ENCODE results near the gene NOS1AP.

The NOS1AP gene

DNA sequence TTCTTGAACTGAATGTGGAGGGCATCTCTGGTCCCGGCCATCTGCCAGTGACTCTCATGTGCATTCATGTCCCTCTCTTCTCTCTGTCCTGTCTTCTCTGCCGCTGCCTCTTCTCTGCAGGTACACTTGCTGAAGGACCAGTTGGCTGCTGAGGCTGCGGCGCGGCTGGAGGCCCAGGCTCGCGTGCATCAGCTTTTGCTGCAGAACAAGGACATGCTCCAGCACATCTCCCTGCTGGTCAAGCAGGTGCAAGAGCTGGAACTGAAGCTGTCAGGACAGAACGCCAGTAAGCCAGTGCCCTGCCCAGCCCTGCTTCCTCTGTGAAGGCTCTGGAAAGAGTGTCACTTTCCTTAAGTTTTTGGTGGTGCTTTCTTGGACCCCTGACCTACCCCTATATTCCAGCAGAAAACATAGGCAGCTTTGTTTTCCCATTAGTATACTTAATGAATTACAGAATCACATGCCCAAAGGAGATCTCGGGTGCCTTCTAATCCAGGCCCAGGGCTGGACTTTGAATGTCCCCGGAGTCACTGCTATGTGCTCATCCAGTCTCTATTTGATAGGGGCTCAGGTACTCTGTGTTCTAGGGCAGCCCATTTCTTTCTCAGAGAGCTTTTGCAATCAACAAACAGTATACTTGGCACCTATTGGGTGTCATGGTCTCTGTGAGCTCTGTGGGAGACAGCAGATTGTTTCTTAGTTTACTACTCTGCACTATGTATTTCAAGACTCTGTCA is 296.0 kb downstream of the NOS1AP start:
- no peak for DNase-seq (ENCODE audit: low read depth, low spot score)

GRCh38 chr1:162366149-162366548 is 296.7 kb downstream of the NOS1AP start:
- no peak for DNase-seq (ENCODE audit: low read depth, low spot score)

DNA sequence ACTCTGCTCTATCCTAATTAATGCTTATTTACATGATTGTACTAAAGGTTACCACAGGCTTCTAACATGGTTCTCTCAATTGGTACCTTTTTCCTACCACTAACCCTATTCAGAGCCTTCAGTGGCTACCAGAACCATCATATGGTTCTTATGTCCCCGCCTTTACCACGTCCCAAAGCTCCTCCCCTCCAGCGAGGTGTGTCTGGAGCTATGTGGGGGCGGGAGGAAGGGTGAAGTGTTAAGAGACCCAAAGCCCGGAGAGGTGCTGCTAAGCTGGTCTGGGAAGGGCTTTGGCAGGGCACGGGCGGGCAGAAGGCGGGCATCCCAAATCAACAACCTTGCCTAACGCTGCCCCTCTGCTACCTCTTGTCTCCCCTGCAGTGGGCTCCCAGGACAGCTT is 297.2 kb downstream of the NOS1AP start:
- DNase-seq (ENCODE audit: low read depth, low spot score) = no peak

- no peak for DNase-seq (ENCODE audit: low read depth, low spot score)
These were observed 297.6 kb downstream of the NOS1AP start for GRCh38 chr1:162367073-162367472.

DNA sequence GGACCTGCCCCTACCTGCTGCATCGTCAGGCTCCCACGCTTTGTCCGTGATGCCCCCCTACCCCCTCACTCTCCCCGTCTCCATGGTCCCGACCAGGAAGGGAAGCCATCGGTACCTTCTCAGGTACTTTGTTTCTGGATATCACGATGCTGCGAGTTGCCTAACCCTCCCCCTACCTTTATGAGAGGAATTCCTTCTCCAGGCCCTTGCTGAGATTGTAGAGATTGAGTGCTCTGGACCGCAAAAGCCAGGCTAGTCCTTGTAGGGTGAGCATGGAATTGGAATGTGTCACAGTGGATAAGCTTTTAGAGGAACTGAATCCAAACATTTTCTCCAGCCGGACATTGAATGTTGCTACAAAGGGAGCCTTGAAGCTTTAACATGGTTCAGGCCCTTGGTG is 298.3 kb downstream of the NOS1AP start:
- no peak for DNase-seq (ENCODE audit: low read depth, low spot score)

DNA sequence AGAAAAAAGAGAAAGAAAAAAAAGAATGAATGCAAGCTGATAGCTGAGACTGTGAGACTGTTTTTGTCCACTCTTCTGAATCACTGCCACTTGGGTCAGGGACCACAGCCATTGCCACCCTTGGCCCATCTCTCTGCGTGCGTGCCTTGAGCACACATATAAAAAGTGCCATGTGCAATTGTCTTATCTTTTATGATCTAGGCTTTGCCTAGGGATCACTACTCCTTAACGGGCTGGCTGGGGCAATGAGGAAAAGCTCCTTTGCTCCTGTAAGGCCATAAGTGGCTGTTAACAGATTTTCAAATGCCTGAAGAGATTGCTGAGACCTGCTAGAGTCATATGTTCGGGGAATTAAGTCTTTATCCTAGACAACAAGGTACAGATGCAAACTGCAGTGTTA is 299.0 kb downstream of the NOS1AP start:
- DNase-seq (ENCODE audit: low read depth, low spot score) = no peak

DNA sequence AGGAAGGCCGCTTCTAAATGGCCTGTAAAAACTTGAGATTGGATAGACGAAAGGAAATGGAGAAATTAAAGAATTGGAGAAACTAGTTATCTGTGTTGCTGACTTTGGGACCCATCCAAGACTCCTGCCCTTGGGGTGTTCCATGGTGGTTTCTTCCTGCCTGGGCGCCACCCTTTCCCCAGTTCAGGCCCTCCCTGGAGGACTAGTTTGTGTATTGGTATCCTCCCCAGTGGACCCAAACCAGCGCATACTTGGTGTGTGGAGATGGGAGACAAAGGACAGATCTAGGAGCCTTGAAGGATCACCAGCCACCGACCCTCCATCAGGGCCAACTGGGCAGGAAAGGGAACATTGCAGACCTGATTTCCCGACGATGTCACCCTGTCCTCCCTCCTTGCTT is 300.1 kb downstream of the NOS1AP start:
- no peak for DNase-seq (ENCODE audit: low read depth, low spot score)

DNA sequence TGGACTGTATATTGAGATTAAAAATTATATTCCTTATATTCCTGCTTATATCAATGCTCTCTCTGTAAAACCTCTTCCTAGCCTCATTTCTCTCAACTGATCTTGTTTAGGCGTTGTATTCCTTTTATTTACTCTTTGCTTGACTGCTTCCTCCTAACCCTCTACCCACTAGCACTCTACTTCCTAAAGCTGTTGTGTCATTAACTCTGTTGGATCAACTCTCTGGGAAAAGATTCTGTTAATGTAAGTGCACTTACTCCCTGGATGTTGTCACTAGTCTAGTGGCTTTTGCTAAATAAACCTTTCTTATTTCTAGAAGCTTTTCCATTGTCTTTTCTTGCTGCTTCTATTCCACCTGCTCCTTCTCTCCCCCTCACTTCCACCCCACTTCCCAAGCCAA is 300.7 kb downstream of the NOS1AP start:
- no peak for DNase-seq (ENCODE audit: low read depth, low spot score)

DNA sequence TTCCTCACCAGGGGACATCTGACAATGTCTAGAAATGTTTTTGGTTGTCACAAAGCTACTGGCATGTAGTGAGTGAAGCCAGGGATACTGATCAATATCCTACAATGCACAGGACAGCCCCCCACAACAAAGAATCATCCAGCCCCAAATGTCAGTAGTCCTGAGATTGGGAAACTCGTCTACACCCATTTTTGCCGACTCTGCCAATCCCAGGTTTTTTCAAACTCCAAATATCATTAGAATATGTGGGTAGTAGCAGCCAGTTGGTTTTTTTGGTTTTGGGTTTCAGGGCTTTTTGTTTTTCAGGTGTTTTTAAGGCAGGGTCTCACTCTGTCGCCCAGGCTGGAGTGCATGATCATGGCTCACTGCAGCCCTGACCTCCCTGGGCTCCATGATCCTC is 301.2 kb downstream of the NOS1AP start:
- no peak for DNase-seq (ENCODE audit: low read depth, low spot score)

DNA sequence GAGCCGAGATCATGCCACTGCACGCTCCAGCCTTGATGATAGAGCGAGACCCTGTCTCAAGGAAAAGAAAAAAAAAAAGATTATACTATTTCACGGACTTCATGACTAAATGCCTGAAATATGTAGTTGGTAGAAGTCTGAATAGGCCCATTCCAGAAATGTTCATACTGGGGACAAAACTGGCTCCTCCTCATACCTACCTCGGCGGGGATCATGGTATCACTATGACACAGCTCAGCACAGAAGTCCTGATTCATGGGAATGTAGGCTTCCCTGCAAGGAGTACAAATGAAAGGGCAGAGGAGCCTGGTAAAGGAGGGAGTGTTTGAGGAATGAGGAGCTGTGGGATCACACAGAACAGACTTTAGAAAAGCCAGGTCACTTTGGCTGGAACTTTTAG is 302.1 kb downstream of the NOS1AP start:
- DNase-seq (ENCODE audit: low read depth, low spot score) = no peak

GRCh38 chr1:162372159-162373071 is 302.9 kb downstream of the NOS1AP start:
- no peak for DNase-seq (ENCODE audit: low read depth, low spot score)

DNA sequence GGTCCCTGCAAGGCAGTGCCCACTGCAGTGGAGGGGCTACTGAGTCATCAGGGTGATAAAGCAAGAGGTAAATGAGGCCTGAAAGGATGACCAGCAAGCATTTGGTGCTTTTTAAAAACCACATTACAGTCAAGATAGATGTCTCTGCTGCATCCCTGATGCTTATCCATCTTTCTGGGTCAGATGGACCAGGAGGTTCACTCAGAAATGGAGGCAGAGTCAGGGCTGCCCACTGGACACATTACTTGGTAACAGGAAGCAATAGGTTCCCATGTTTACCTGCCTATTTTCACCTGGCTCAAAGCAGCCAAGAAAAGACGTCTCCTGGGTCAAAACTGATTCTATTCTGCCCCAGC is 303.6 kb downstream of the NOS1AP start:
- no peak for DNase-seq (ENCODE audit: low read depth, low spot score)

DNA sequence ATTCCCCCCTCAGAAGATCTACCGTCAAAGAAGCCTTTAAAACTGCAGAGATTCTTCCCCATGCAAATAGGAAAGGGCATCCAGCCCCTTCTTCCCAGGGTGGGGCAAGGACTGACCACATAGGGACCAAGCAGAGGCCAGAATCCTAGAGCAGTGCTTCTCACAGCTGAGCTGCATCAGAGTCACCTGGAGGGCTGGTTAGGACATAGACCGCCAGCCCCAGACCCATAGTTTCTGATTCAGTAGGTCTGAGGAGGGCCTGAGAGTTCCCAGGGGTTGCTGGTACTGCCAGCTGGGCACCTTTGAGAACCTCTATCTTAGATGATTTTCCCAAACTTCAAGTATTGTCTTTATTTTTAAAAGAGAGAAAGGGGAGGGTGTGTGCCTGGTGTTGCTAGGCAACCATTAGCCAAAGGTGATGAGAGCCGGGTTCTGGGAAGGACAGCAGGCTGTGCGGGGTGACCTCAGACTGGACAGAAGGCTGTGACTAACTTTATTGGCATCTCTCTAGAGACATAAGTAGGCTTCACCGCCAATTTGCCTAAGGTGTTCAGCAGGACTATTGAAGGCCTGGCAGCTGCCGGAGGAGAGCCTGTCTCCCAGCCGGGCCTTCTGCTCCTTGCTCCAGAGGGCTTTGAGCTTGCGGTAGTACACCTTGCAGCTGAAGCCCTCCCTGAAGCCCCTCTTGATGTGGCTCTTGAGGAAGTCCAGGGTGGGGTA is 304.2 kb downstream of the NOS1AP start:
- DNase-seq (ENCODE audit: low read depth, low spot score) = peak; percentile 57

DNA sequence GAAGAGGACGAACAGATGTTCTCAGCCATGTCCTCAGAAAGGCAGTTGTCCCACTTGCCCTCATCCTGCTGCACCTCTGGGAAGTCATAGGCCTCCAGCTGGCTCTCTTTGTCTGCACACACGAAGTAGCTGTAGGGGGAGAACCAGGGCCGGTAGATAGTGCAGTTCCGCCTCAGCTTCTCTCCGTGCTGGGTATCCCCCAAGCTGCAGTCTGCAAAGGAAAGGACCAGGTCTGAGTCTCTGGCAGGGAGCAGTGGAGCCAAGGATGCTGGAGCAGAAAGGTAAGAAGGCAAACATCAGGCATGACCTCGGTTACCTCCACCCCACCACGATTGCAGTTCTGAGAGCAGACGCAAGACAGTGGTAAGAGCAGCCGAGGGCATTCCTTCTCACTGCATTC is 304.9 kb downstream of the NOS1AP start:
- no peak for DNase-seq (ENCODE audit: low read depth, low spot score)

GRCh38 chr1:162375463-162375862 is 306.0 kb downstream of the NOS1AP start:
- DNase-seq (ENCODE audit: low read depth, low spot score) = no peak

GRCh38 chr1:162376691-162377090 is 307.2 kb downstream of the NOS1AP start, which contains the start of gene SPATA46:
TSS of gene SPATA46 (minus strand) at chr1:162376854. CDS start at chr1:162376790, 64 bp downstream.
- DNase-seq (ENCODE audit: low read depth, low spot score) = no peak

DNA sequence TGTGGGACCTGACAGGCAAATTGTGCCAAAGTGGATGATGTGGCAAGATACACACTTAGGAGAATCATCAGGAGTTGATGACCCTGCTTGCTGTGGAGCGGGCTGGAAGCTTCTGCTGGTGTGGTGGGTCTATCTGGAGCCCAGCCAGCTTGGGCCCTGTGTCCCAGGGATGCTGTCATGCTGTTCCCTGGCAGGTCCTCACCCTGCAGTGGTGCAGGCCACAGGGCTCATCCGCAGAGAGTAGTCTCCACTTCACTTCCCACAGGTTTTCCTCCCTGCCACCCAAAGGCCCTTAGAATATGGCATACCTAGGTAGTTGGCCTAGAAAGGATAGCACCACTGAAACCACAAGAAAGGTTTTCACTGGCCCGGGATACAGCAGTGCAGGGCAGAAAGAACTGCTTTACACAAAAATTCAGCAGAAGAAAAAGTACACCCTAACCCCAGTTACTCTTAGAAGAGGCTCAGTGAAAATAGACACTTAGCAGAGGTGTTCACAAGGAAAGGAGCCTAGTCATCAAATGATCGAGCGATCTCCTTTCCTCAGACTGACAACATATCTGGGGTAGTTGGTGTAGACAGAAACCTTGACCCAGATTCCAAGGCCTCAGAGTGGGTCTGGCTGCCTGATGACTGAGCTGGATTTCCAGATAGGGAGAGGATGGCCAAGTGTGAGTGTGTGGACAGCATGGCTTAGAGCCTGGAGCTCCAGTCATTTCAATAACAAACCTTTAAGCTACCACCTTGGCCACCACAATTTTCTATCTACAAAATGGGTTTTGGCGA is 310.8 kb downstream of the NOS1AP start:
- no peak for DNase-seq (ENCODE audit: low read depth, low spot score)

DNA sequence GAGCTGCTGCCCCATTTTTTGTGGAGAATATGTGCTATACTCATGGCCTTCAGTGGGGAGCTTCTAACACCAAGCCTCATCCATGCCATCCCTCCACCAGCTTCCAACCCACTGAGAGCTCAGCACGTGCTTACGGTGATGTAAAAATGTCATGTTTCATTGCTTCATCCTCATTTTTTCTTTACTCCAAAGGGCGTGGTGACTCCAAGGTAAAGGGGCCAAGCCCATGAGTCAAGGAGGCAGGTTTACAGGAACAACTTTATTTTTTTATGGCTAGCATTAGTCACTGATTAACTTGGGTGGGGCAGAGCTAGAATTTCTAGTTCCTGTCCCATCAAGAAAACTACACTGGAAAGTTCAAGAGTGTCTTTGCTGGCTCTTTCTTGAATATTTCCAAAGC is 311.9 kb downstream of the NOS1AP start, which contains the start of gene C1orf226:
Gene C1orf226 (plus strand): TSS at position 346 of the 400 bp plus-strand sequence. CDS start 174 bp downstream, outside the sequence.
- DNase-seq (ENCODE audit: low read depth, low spot score) = no peak

DNA sequence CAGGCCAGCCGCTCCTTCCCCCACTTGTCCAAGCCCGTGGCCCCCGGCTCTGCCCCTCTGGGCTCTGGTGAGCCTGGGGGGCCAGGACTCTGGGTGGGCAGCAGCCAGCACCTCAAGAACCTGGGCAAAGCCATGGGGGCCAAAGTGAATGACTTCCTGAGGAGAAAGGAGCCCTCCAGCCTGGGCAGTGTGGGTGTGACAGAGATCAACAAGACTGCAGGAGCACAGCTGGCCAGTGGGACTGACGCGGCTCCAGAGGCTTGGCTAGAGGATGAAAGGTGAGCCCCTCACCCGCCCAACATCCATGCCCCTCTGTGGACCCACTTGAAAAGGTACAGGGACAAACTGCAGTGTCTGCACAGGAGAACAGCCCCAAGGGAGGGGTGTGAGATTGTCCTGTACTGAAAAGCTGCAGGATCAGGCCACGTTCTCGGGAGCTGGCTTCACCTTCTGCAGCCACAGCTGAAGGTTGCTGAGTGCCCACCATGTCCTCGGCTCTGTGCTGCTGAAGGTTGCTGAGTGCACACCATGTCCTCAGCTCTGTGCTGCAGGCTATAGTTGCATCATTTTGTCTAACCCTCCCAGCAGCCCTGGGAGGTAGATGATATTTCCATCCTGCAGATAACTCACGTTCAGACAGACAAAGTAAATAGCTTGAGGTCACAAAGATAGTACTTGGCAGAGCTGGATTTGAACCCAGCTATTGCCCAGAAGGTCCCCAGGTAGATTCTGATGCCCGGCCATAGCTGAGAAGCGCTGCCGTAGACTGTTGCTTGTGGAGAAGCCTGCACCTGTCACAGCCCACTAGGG is 312.7 kb downstream of the NOS1AP start:
- DNase-seq (ENCODE audit: low read depth, low spot score) = no peak

GRCh38 chr1:162383091-162383490 is 313.6 kb downstream of the NOS1AP start:
- no peak for DNase-seq (ENCODE audit: low read depth, low spot score)
